K562 (cell line): ENCODE results near the gene ATP8A1. TPM values are rescaled to one million over a fixed set of nuclear protein-coding genes. Genes with fewer than 3 reads are reported as not detected.

ENCODE experiments used
- ATAC-seq: fragments of 200-7000 bp; cut with Tn5 transposase; 3 replicates; pipeline ENCODE4 v1.9.1; 2020; ENCODE audit warnings: moderate library complexity
- BruUV-seq: library from RNA; stranded (reverse); fragments of 400-500 nt; replicated peaks from 2 replicates; lab custom pipeline; 2021; lab: Mats Ljungman, UMichigan
- CTCF ChIA-PET: fragments of 300-600 bp; formaldehyde crosslinking; extraction: SDS; loops from one replicate; lab custom pipeline; 2021; ENCODE audit warnings: low intra/inter-chr PET ratio; lab: Yijun Ruan, JAX
- POLR2A ChIA-PET: fragments of 300-600, 350-650 bp; sonication (Branson Sonifier 250); formaldehyde crosslinking; extraction: SDS; loops from one replicate; lab custom pipeline; 2021; ENCODE audit warnings: antibody characterized with exemption, inconsistent platforms; lab: Yijun Ruan, JAX
- DNase-seq, 4 experiments: peaks; one replicate each; pipeline versions ENCODE4 v3.0.0 to v3.0.0-alpha.2; 2011 to 2018; ENCODE audit warnings: low spot score in 3 of 4, mixed read lengths in 3 of 4; ENCODE audit errors: extremely low read depth in 1 of 4
- FAIRE-seq: peaks from 2 replicates; lab custom pipeline; 2011; peaks lifted over from hg19 to GRCh38; lab: Jason Lieb, UNC
- H2AFZ ChIP-seq: 2 replicates; pipeline ENCODE4 v1.6.0; 2011; ENCODE audit warnings: low read depth, low read length, control low read depth, inconsistent platforms
- H3K27ac ChIP-seq: fragments of 200-600 bp; 3 replicates; pipeline ENCODE4 v1.8.0; 2011; ENCODE audit warnings: low read depth, mild to moderate bottlenecking, control low read depth, inconsistent platforms, low read length, moderate library complexity, mixed read lengths; ENCODE audit errors: extremely low read depth
- H3K27me3 ChIP-seq, 2 experiments: fragments of 300-600 bp in 1 of 2; 2 replicates in 1 of 2; 3 replicates in 1 of 2; pipeline versions ENCODE4 v1.6.0 to v1.8.0; 2011; ENCODE audit warnings: inconsistent platforms in 2 of 2, low read length in 2 of 2, mild to moderate bottlenecking in 1 of 2, mixed read lengths in 1 of 2, moderate library complexity in 1 of 2; ENCODE audit not compliant: control insufficient read depth in 2 of 2, insufficient read depth in 2 of 2
- H3K36me3 ChIP-seq: fragments of 300-600 bp; 3 replicates; pipeline ENCODE4 v1.8.0; 2011; ENCODE audit warnings: mild to moderate bottlenecking, low read length, inconsistent platforms; ENCODE audit not compliant: control insufficient read depth, insufficient read depth
- H3K4me1 ChIP-seq, 2 experiments: fragments of 200-600 bp in 1 of 2; replicated peaks in 1 of 2; 2 replicates in 1 of 2; 3 replicates in 1 of 2; pipeline versions ENCODE4 v1.5.1 to v1.8.0; 2011; ENCODE audit warnings: inconsistent platforms in 2 of 2, low read length in 2 of 2, mild to moderate bottlenecking in 1 of 2, mixed read lengths in 1 of 2, moderate library complexity in 1 of 2; ENCODE audit not compliant: control insufficient read depth in 2 of 2, insufficient read depth in 2 of 2
- H3K4me2 ChIP-seq: 2 replicates; pipeline ENCODE4 v1.6.1; 2011; ENCODE audit warnings: low read length, control low read depth, inconsistent platforms, mixed read lengths; ENCODE audit not compliant: insufficient read depth
- H3K4me3 ChIP-seq: fragments of 200-600 bp; sonication (generic), shearing (Covaris generic); 2 replicates; pipeline ENCODE4 v1.5.1; 2016; ENCODE audit warnings: control low read depth, inconsistent platforms
- H3K79me2 ChIP-seq: fragments of 200-600 bp; 3 replicates; pipeline ENCODE4 v1.8.0; 2011; ENCODE audit warnings: low read length, inconsistent platforms; ENCODE audit not compliant: control insufficient read depth, insufficient read depth
- H3K9ac ChIP-seq, 2 experiments: 2 replicates each; pipeline versions ENCODE4 v1.6.0 to v1.6.1; 2011; ENCODE audit warnings: low read depth in 2 of 2, low read length in 2 of 2, control low read depth in 1 of 2, inconsistent platforms in 1 of 2, mild to moderate bottlenecking in 1 of 2, mixed read lengths in 1 of 2; ENCODE audit not compliant: insufficient read depth in 1 of 2
- H3K9me1 ChIP-seq: one replicate; pipeline ENCODE4 v1.6.0; 2011; ENCODE audit warnings: inconsistent platforms, mild to moderate bottlenecking, low read length, moderate library complexity; ENCODE audit not compliant: control insufficient read depth, insufficient read depth
- H3K9me3 ChIP-seq: replicated peaks from 2 replicates; pipeline ENCODE4 v1.5.1; 2011; ENCODE audit warnings: low read depth, low read length, inconsistent platforms; ENCODE audit not compliant: control insufficient read depth, insufficient read depth
- H4K20me1 ChIP-seq: replicated peaks from 2 replicates; pipeline ENCODE4 v1.6.1; 2011; ENCODE audit warnings: low read length, inconsistent platforms, mixed read lengths; ENCODE audit not compliant: control insufficient read depth, insufficient read depth
- ATF6 ChIP-seq: sonication (generic); formaldehyde crosslinking; IDR thresholded peaks from 2 replicates; pipeline ENCODE4 v1.4.0; 2020; ENCODE audit warnings: mild to moderate bottlenecking, missing genetic modification reagents
- BRF1 ChIP-seq: IDR thresholded peaks from 3 replicates; pipeline ENCODE4 v1.6.1; 2011; ENCODE audit warnings: borderline replicate concordance, mild to moderate bottlenecking; ENCODE audit not compliant: insufficient read length; ENCODE audit errors: extremely low read depth
- GATA2 ChIP-seq: sonication (generic); formaldehyde crosslinking; IDR thresholded peaks from 2 replicates; pipeline ENCODE4 v1.4.0; 2020; ENCODE audit warnings: mild to moderate bottlenecking, missing genetic modification reagents
- HDAC1 ChIP-seq, 2 experiments: fragments of 450-650 bp; IDR thresholded peaks; 2 replicates each; pipeline ENCODE4 v1.6.1; 2016 to 2017; ENCODE audit warnings: inconsistent platforms in 1 of 2, mild to moderate bottlenecking in 1 of 2, moderate library complexity in 1 of 2
- HLTF ChIP-seq: fragments of 450-650 bp; IDR thresholded peaks from 2 replicates; pipeline ENCODE4 v1.6.1; 2016
- MBD2 ChIP-seq: sonication (generic); IDR thresholded peaks from 2 replicates; pipeline ENCODE4 v1.6.1; 2016; ENCODE audit warnings: low read depth, borderline replicate concordance
- SMARCE1 ChIP-seq: fragments of 450-650 bp; IDR thresholded peaks from 2 replicates; pipeline ENCODE4 v1.7.1; 2016; ENCODE audit warnings: mild to moderate bottlenecking
- THRAP3 ChIP-seq: fragments of 450-650 bp; IDR thresholded peaks from 2 replicates; pipeline ENCODE4 v1.6.1; 2016; ENCODE audit warnings: mild to moderate bottlenecking, inconsistent platforms, borderline replicate concordance
- ZNF184 ChIP-seq: sonication (generic); formaldehyde crosslinking; IDR thresholded peaks from 2 replicates; pipeline ENCODE4 v1.5.0; 2020; ENCODE audit warnings: missing genetic modification reagents
- ZNF408 ChIP-seq: fragments of 250-450 bp; sonication (Bioruptor Pico); IDR thresholded peaks from 2 replicates; pipeline ENCODE4 v1.4.0; 2020; ENCODE audit warnings: low read depth, mild to moderate bottlenecking, moderate library complexity
- ZNF431 ChIP-seq: sonication (generic); formaldehyde crosslinking; IDR thresholded peaks from 2 replicates; pipeline ENCODE4 v1.8.0; 2022; ENCODE audit warnings: mild to moderate bottlenecking, missing genetic modification reagents
- WGBS: fragments of 100-300 bp; shearing (Covaris generic); methylation state at CpG from one replicate; pipeline ENCODE4 v1.1.6; 2016; ENCODE audit warnings: low coverage, mixed read lengths; ENCODE audit not compliant: insufficient coverage; ENCODE audit errors: missing lambda C conversion rate; 5-methylcytosine and 5-hydroxymethylcytosine counted together
- in situ Hi-C: fragments of 300-500 bp; cut with MboI; formaldehyde crosslinking; loops from 4 replicates; pipeline ENCODE4 v1.15.0; 2018; ENCODE audit warnings: inconsistent platforms, mixed read lengths
- intact Hi-C: fragments of 100-400 bp; cut with micrococcal nuclease; formaldehyde crosslinking; loops from 2 replicates; pipeline ENCODE4 v1.14.2; 2022
- polyA plus RNA-seq, 8 experiments: library from polyadenylated mRNA; depleted of rRNA in 4 of 8; stranded (reverse) in 5 of 8; unstranded in 3 of 8; fragments of >200 nt; fragmentation: Nextera tagmentation in 2 of 8; fragmentation: Illumina TruSeq in 1 of 8; extraction: Ambion mirVana in 2 of 8; extraction: Trizol in 1 of 8; gene quantifications; 2 replicates each; pipeline versions ENCODE4 v1.2.1 to v1.2.3, GENCODE V29; 2011 to 2014; ENCODE audit warnings: inconsistent platforms in 1 of 8, missing spikeins in 1 of 8
- total RNA-seq, 7 experiments: library from RNA; depleted of rRNA in 6 of 7; stranded (reverse); fragments of >200 nt in 6 of 7; fragmentation: Illumina TruSeq in 2 of 7; extraction: Trizol in 2 of 7; gene quantifications; 2 replicates each; pipeline versions ENCODE4 v1.2.1 to v1.2.3, GENCODE V29; 2011 to 2021; ENCODE audit warnings: low replicate concordance in 1 of 7

ATP8A1 gene
- total and polyA plus RNA-seq, 9 of the 15 experiments (the other 6 are each of a cell fraction or from before 2014, with no cell fraction given): 0.05 to 0.29 (median 0.07) TPM; not detected in 2

GRCh38 chr4:42412251-42412650 is 244.7 kb downstream of the ATP8A1 start:
- BruUV-seq: no TSS peak
- intact Hi-C loops: no loop called here
- Histone ChIP-seq H3K36me3 (no peaks in the 10 kb centered on the region), H3K27ac (no peak overlapping the region), H3K9me3 (no peaks in the 10 kb centered on the region)
- TF ChIP-seq ZNF431 (CRISPR knock-in tag) (no peak), ATF6 (CRISPR knock-in tag) (no peak), GATA2 (no peak), ZNF408 (no peak), HDAC1 (IDR thresholded peaks at IDR 0.05) (no peak), ZNF184 (CRISPR knock-in tag) (no peak), BRF1 (no peak), SMARCE1 (no peak), MBD2 (no peak), THRAP3 (no peak), HLTF (no peak)
- TF ChIP-seq, all 486 proteins: peak for 0
- ChIA-PET CTCF (no interaction called here), POLR2A (no interaction called here)
- Histone ChIP-seq H4K20me1 (no peaks in the 10 kb centered on the region), H3K4me2 (no peak overlapping the region), H3K9ac (no peak overlapping the region), H3K27me3 (no peaks in the 10 kb centered on the region), H3K9me1 (no peaks in the 10 kb centered on the region), H3K4me1 (no peaks in the 10 kb centered on the region), H3K79me2 (no peaks in the 10 kb centered on the region), H2AFZ (no peak overlapping the region), H3K4me3 (no peak overlapping the region)
- in situ Hi-C loops: no loop called here
- DNase-seq (no peak), FAIRE-seq (no peak), ATAC-seq (no peak)
- 3% methylated on average over 2 of the region's 2 CpGs for WGBS
